ENCODE results near the gene ULK3. TPM values are rescaled to one million over a fixed set of nuclear protein-coding genes. Genes with fewer than 3 reads are reported as not detected.
A peak's percentile ranks its signal among the peaks of the same experiment; 100 is the strongest.

The ULK3 gene
- total and polyA plus RNA-seq, 2 donors (not counting 1 experiment from before 2014, with no cell fraction given): 51.1 to 108 TPM

DNA sequence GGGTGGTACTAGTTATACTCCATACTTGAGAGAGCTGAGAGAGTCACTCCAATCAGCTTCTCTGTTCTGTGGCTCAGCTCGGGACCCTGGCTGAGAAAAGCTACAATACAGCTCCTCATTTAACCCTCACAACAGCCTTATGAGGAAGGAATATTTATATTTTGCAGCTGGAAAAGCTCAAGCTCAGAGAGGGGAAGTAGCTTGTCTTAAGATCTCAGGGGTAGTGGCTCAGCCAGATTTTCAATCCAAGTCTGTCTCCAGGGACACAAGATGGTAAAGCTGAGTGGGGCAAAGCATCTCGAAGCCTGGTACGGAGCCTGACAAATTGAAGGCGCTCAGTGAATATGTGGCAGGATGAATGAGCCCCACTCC is 15.4 kb upstream of the ULK3 start:
- Histone ChIP-seq H3K4me2 (replicated peaks; ENCODE audit: low read depth, low read length, poor library complexity, severe bottlenecking) (peak overlapping the region; percentile 50), H3K79me2 (ENCODE audit: control insufficient read depth, insufficient read depth, low read length) (peaks cover 84% of the 10 kb centered on the region), H3K9ac (ENCODE audit: low read length) (peak overlapping the region; percentile 16), H2AFZ (ENCODE audit: insufficient read depth, low read depth, low read length, poor library complexity, severe bottlenecking) (no peak overlapping the region), H4K20me1 (ENCODE audit: control insufficient read depth, insufficient read depth, low read length, poor library complexity, severe bottlenecking) (peaks cover 96% of the 10 kb centered on the region), H3K9me3 (ENCODE audit: control extremely low read depth in 1 of 3, control insufficient read depth in 2 of 3, insufficient read depth in 1 of 3, low read length in 2 of 3) (no peaks in the 10 kb centered on the region), H3K27ac (ENCODE audit: low read length in 2 of 2) (peak overlapping the region in 1 of 2 donors; percentile 67), H3K27me3 (replicated peaks in 1 of 4; ENCODE audit: control extremely low read depth in 1 of 4, control insufficient read depth in 3 of 4, insufficient read depth in 4 of 4, low read length in 3 of 4) (no peaks in the 10 kb centered on the region), H3K36me3 (replicated peaks in 1 of 2; ENCODE audit: control extremely low read depth in 1 of 2, control insufficient read depth in 1 of 2, extremely low read depth in 1 of 2, insufficient read depth in 2 of 2, low read length in 1 of 2) (peaks cover 0 to 19% of the 10 kb centered on the region in 2 experiments), H3K4me1 (ENCODE audit: control insufficient read depth in 2 of 2, insufficient read depth in 2 of 2, low read length in 2 of 2) (peaks cover 34 to 46% of the 10 kb centered on the region in 2 donors), H3K4me3 (ENCODE audit: control extremely low read depth in 1 of 5, extremely low read depth in 1 of 5, insufficient read depth in 1 of 5, low read depth in 2 of 5, low read length in 4 of 5) (no peak overlapping the region)
- H3K4me1 Mint-ChIP-seq: peaks cover 40% of the 10 kb centered on the region
- no peaks in the 10 kb centered on the region for H3K9me3 Mint-ChIP-seq (ENCODE audit: insufficient read depth)
- TF ChIP-seq, protein P1, sequence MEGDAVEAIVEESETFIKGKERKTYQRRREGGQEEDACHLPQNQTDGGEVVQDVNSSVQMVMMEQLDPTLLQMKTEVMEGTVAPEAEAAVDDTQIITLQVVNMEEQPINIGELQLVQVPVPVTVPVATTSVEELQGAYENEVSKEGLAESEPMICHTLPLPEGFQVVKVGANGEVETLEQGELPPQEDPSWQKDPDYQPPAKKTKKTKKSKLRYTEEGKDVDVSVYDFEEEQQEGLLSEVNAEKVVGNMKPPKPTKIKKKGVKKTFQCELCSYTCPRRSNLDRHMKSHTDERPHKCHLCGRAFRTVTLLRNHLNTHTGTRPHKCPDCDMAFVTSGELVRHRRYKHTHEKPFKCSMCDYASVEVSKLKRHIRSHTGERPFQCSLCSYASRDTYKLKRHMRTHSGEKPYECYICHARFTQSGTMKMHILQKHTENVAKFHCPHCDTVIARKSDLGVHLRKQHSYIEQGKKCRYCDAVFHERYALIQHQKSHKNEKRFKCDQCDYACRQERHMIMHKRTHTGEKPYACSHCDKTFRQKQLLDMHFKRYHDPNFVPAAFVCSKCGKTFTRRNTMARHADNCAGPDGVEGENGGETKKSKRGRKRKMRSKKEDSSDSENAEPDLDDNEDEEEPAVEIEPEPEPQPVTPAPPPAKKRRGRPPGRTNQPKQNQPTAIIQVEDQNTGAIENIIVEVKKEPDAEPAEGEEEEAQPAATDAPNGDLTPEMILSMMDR (IDR thresholded peaks at IDR 0.05): no peak
- TF ChIP-seq EZH2 (IDR thresholded peaks at IDR 0.05; ENCODE audit: borderline replicate concordance, insufficient read depth, low read depth, low read length, poor library complexity, severe bottlenecking): no peak
- no peaks in the 10 kb centered on the region for H3K27me3 Mint-ChIP-seq
- intact Hi-C loops (cut with micrococcal nuclease): loop anchor here (2.0 kb wide), 1 partner anchor 14 kb away; the partner anchor contains the start of gene SCAMP2
- peak overlapping the region; percentile 69 for H3K4me3 Mint-ChIP-seq
- ATAC-seq (ENCODE audit: low read depth) (no peak), DNase-seq (peak; percentile 13)
- 74% methylated on average over 3 of the region's 4 CpGs for WGBS (ENCODE audit: insufficient coverage)
- peak overlapping the region; percentile 82 for H3K27ac Mint-ChIP-seq
- CTCF ChIA-PET: interaction anchor here (0.8 to 4.8 kb wide), 11 partner anchors 11 to 226 kb away, joined by 3 to 23 read pairs (median 4); partner anchors contain the start of genes SCAMP2 and ULK3
- POLR2A ChIA-PET: interaction anchor here (0.6 to 0.9 kb wide), 3 partner anchors 11 to 16 kb away, joined by 3 to 7 read pairs (median 5); no protein-coding TSS in a partner anchor

DNA sequence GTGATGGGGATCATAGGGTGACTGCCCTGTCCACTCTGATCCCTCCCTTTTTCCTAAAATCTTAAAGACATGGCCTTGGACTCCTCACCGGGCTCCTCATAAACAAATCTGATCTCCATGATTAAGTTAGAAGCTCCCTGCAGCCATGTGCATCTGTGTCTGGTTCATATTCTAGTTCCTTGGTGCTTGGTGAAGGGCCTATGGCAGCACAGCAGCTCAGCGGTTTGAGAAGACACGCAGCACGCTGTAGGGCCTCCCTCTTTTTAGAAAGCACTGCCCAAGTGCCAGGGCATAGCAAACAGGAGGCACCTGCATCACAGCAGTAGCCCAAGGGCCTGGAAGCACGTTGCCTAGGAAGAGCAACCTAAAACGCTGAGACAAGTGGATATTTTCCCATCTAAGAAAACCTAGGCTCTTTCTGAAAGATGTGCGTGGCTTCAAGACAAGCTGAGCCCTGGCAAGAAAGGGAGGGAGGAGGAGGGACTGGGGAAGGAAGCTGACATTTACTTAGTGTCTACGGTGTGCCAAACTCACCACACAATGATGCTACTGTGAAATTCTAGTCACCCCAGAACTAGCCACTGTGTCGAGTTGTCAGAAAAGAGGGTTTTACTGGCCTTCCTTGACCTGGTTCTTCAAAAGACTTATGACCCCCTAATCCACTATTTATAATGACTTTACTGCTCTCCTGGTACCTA is 14.9 kb upstream of the ULK3 start:
- TF ChIP-seq, protein P1 (IDR thresholded peaks at IDR 0.05): no peak
- no peak for TF ChIP-seq EZH2 (IDR thresholded peaks at IDR 0.05; ENCODE audit: borderline replicate concordance, insufficient read depth, low read depth, low read length, poor library complexity, severe bottlenecking)
- 71% methylated on average over 5 of the region's 9 CpGs for WGBS (ENCODE audit: insufficient coverage)
- ATAC-seq (ENCODE audit: low read depth) (peak; percentile 55), DNase-seq (no peak)
- Histone ChIP-seq H3K36me3 (replicated peaks in 1 of 2; ENCODE audit: control extremely low read depth in 1 of 2, control insufficient read depth in 1 of 2, extremely low read depth in 1 of 2, insufficient read depth in 2 of 2, low read length in 1 of 2) (peaks cover 0 to 25% of the 10 kb centered on the region in 2 experiments), H3K79me2 (ENCODE audit: control insufficient read depth, insufficient read depth, low read length) (peaks cover 79% of the 10 kb centered on the region), H3K4me1 (ENCODE audit: control insufficient read depth in 2 of 2, insufficient read depth in 2 of 2, low read length in 2 of 2) (peaks cover 34 to 46% of the 10 kb centered on the region in 2 donors), H3K4me3 (ENCODE audit: control extremely low read depth in 1 of 5, extremely low read depth in 1 of 5, insufficient read depth in 1 of 5, low read depth in 2 of 5, low read length in 4 of 5) (no peak overlapping the region), H3K27ac (ENCODE audit: low read length in 2 of 2) (peak overlapping the region in 1 of 2 donors; percentile 67), H3K9ac (ENCODE audit: low read length) (peak overlapping the region; percentile 16), H3K4me2 (replicated peaks; ENCODE audit: low read depth, low read length, poor library complexity, severe bottlenecking) (peak overlapping the region; percentile 50), H2AFZ (ENCODE audit: insufficient read depth, low read depth, low read length, poor library complexity, severe bottlenecking) (no peak overlapping the region), H4K20me1 (ENCODE audit: control insufficient read depth, insufficient read depth, low read length, poor library complexity, severe bottlenecking) (peaks cover 96% of the 10 kb centered on the region), H3K9me3 (ENCODE audit: control extremely low read depth in 1 of 3, control insufficient read depth in 2 of 3, insufficient read depth in 1 of 3, low read length in 2 of 3) (no peaks in the 10 kb centered on the region), H3K27me3 (replicated peaks in 1 of 4; ENCODE audit: control extremely low read depth in 1 of 4, control insufficient read depth in 3 of 4, insufficient read depth in 4 of 4, low read length in 3 of 4) (no peaks in the 10 kb centered on the region)
- Mint-ChIP-seq H3K4me1 (peaks cover 40% of the 10 kb centered on the region), H3K27me3 (no peaks in the 10 kb centered on the region), H3K4me3 (peak overlapping the region; percentile 69), H3K27ac (peak overlapping the region; percentile 82), H3K9me3 (ENCODE audit: insufficient read depth) (no peaks in the 10 kb centered on the region)
- intact Hi-C loops (cut with micrococcal nuclease): loop anchor here (2.0 kb wide), 1 partner anchor 15 kb away; the partner anchor contains the start of gene SCAMP2
- POLR2A ChIA-PET: interaction anchor here (0.6 to 0.9 kb wide), 3 partner anchors 11 to 16 kb away, joined by 3 to 7 read pairs (median 5); no protein-coding TSS in a partner anchor
- CTCF ChIA-PET: interaction anchor here (0.5 to 4.8 kb wide), 14 partner anchors 9 to 225 kb away, joined by 3 to 23 read pairs (median 4); partner anchors contain the start of genes SCAMP2 and ULK3
